Common myeloid progenitor, CD34-positive (primary cell): ENCODE data around the gene FAM120C.

Experiments used
- CTCF ChIA-PET: fragments of 350-600 bp; sonication (Branson Sonifier 250); formaldehyde crosslinking; loops from one replicate; lab custom pipeline; 2021; ENCODE audit warnings: antibody characterized with exemption; lab: Charles Lee
- POLR2A ChIA-PET: fragments of 350-600 bp; sonication (Branson Sonifier 250); formaldehyde crosslinking; loops from one replicate; lab custom pipeline; 2021; ENCODE audit warnings: antibody characterized with exemption; lab: Charles Lee
- DNase-seq, 3 donors: peaks; one replicate each; pipeline versions ENCODE4 v3.0.0 to v3.0.0-alpha.2; 2013
- H3K27ac ChIP-seq, 2 experiments: 1 replicate in 1 of 2; 2 replicates in 1 of 2; pipeline ENCODE4 v1.7.0; 2013; ENCODE audit warnings: inconsistent platforms in 2 of 2, low read length in 2 of 2, mild to moderate bottlenecking in 2 of 2, low read depth in 1 of 2, moderate library complexity in 1 of 2; ENCODE audit not compliant: severe bottlenecking in 2 of 2, insufficient read depth in 1 of 2, poor library complexity in 1 of 2
- H3K27me3 ChIP-seq, 5 experiments: replicated peaks in 2 of 5; 1 replicate in 3 of 5; 2 replicates in 2 of 5; pipeline versions ENCODE4 v1.6.1 to v1.7.0; 2013; ENCODE audit warnings: low read length in 4 of 5, mild to moderate bottlenecking in 2 of 5, moderate library complexity in 2 of 5, inconsistent platforms in 1 of 5; ENCODE audit not compliant: insufficient read depth in 5 of 5, control insufficient read depth in 4 of 5
- H3K36me3 ChIP-seq, 4 experiments: 1 replicate in 2 of 4; 2 replicates in 2 of 4; pipeline versions ENCODE4 v1.6.1 to v1.7.0; 2013; ENCODE audit warnings: low read length in 3 of 4, control low read depth in 1 of 4, mild to moderate bottlenecking in 1 of 4; ENCODE audit not compliant: control insufficient read depth in 4 of 4, insufficient read depth in 4 of 4
- H3K4me1 ChIP-seq, 4 experiments: 1 replicate in 3 of 4; 2 replicates in 1 of 4; pipeline versions ENCODE4 v1.6.1 to v1.7.1; 2013; ENCODE audit warnings: low read length in 3 of 4, mild to moderate bottlenecking in 3 of 4, control low read depth in 1 of 4, inconsistent platforms in 1 of 4, moderate library complexity in 1 of 4; ENCODE audit not compliant: control insufficient read depth in 4 of 4, insufficient read depth in 4 of 4; ENCODE audit errors: control extremely low read depth in 1 of 4
- H3K4me3 ChIP-seq, 7 experiments: 1 replicate in 4 of 7; 2 replicates in 3 of 7; pipeline versions ENCODE4 v1.5.1 to v1.7.0; 2013; ENCODE audit warnings: mild to moderate bottlenecking in 7 of 7, low read length in 6 of 7, moderate library complexity in 6 of 7, inconsistent platforms in 2 of 7, low read depth in 2 of 7, control low read depth in 1 of 7; ENCODE audit not compliant: insufficient read depth in 4 of 7, control insufficient read depth in 1 of 7; ENCODE audit errors: extremely low read depth in 1 of 7
- H3K9me3 ChIP-seq, 5 experiments: 1 replicate in 4 of 5; 2 replicates in 1 of 5; pipeline versions ENCODE4 v1.6.1 to v1.7.1; 2013; ENCODE audit warnings: low read length in 4 of 5, mild to moderate bottlenecking in 2 of 5, inconsistent platforms in 1 of 5, low read depth in 1 of 5, moderate library complexity in 1 of 5; ENCODE audit not compliant: control insufficient read depth in 4 of 5, insufficient read depth in 2 of 5; ENCODE audit errors: control extremely low read depth in 1 of 5
- WGBS: methylation state at CpG from one replicate; pipeline ENCODE4 v1.1.5; 2013; ENCODE audit not compliant: insufficient coverage; 5-methylcytosine and 5-hydroxymethylcytosine counted together

FAM120C gene

GRCh38 chrX:54178100-54178940 lies 4.7 kb downstream of the FAM120C start:
- peak in 2 of 3 donors; percentile 4 to 6 for DNase-seq
- POLR2A ChIA-PET, result interaction anchor here (0.8 kb wide), 1 partner anchor 83 kb away, joined by 3 read pairs; no protein-coding TSS in a partner anchor
- Histone ChIP-seq H3K36me3 (peaks cover 0 to 17% (median 4%) of the 10 kb centered on the region in 4 experiments), H3K27ac (no peak overlapping the region), H3K4me1 (peaks cover 4 to 24% (median 12%) of the 10 kb centered on the region in 4 experiments), H3K27me3 (no peaks in the 10 kb centered on the region), H3K4me3 (no peak overlapping the region), H3K9me3 (no peaks in the 10 kb centered on the region)
- CTCF ChIA-PET, result no interaction called here
- 37% methylated on average over 2 of the region's 5 CpGs for WGBS

- H3K36me3 ChIP-seq, result peaks cover 0 to 17% (median 4%) of the 10 kb centered on the region in 4 experiments
- no peak overlapping the region for H3K4me3 ChIP-seq
- H3K9me3 ChIP-seq, result no peaks in the 10 kb centered on the region
- peaks cover 4 to 22% (median 12%) of the 10 kb centered on the region in 4 experiments for H3K4me1 ChIP-seq
- no peak for DNase-seq
- no peak overlapping the region for H3K27ac ChIP-seq
- 67% methylated on average over 2 of the region's 3 CpGs for WGBS
- ChIA-PET POLR2A (no interaction called here), CTCF (no interaction called here)
- no peaks in the 10 kb centered on the region for H3K27me3 ChIP-seq
Observed at GRCh38 chrX:54177306-54177705, 5.7 kb downstream of the FAM120C start.

GRCh38 chrX:54173791-54174190 lies 9.3 kb downstream of the FAM120C start:
- Histone ChIP-seq H3K27ac (no peak overlapping the region), H3K4me3 (no peak overlapping the region), H3K36me3 (peaks cover 0 to 17% (median 4%) of the 10 kb centered on the region in 4 experiments), H3K9me3 (no peaks in the 10 kb centered on the region), H3K4me1 (peaks cover 0 to 4% (median 0%) of the 10 kb centered on the region in 4 experiments), H3K27me3 (no peaks in the 10 kb centered on the region)
- WGBS, result 83% methylated on average over 3 of the region's 3 CpGs
- CTCF ChIA-PET, result no interaction called here
- no peak for DNase-seq
- POLR2A ChIA-PET, result no interaction called here

- ChIA-PET CTCF (no interaction called here), POLR2A (no interaction called here)
- no peak overlapping the region for H3K4me3 ChIP-seq
- no CpG with 5 or more reads among the region's 3 CpGs for WGBS
- peaks cover 0 to 14% (median 4%) of the 10 kb centered on the region in 4 experiments for H3K36me3 ChIP-seq
- H3K4me1 ChIP-seq, result no peaks in the 10 kb centered on the region
- no peak for DNase-seq
- no peaks in the 10 kb centered on the region for H3K27me3 ChIP-seq
- H3K27ac ChIP-seq, result no peak overlapping the region
- no peaks in the 10 kb centered on the region for H3K9me3 ChIP-seq
Observed at GRCh38 chrX:54172455-54172854, 10.6 kb downstream of the FAM120C start.

GRCh38 chrX:54171527-54172250 lies 11.4 kb downstream of the FAM120C start:
- DNase-seq, result no peak
- Histone ChIP-seq H3K4me3 (no peak overlapping the region), H3K27me3 (no peaks in the 10 kb centered on the region), H3K4me1 (no peaks in the 10 kb centered on the region), H3K9me3 (no peaks in the 10 kb centered on the region), H3K27ac (no peak overlapping the region), H3K36me3 (peaks cover 0 to 8% (median 4%) of the 10 kb centered on the region in 4 experiments)
- WGBS, result 96% methylated on average over 4 of the region's 4 CpGs
- ChIA-PET POLR2A (no interaction called here), CTCF (interaction anchor here (1.3 kb wide), 1 partner anchor 129 kb away, joined by 3 read pairs; no protein-coding TSS in a partner anchor)

GRCh38 chrX:54171091-54171490 lies 12.0 kb downstream of the FAM120C start:
- no peak overlapping the region for H3K27ac ChIP-seq
- H3K4me3 ChIP-seq, result no peak overlapping the region
- H3K9me3 ChIP-seq, result no peaks in the 10 kb centered on the region
- ChIA-PET POLR2A (no interaction called here), CTCF (interaction anchor here (1.3 kb wide), 1 partner anchor 129 kb away, joined by 3 read pairs; no protein-coding TSS in a partner anchor)
- H3K4me1 ChIP-seq, result no peaks in the 10 kb centered on the region
- DNase-seq, result no peak
- no peaks in the 10 kb centered on the region for H3K27me3 ChIP-seq
- peaks cover 0 to 8% (median 4%) of the 10 kb centered on the region in 4 experiments for H3K36me3 ChIP-seq

GRCh38 chrX:54166915-54167314 lies 16.1 kb downstream of the FAM120C start:
- ChIA-PET POLR2A (no interaction called here), CTCF (no interaction called here)
- Histone ChIP-seq H3K36me3 (no peaks in the 10 kb centered on the region), H3K27ac (no peak overlapping the region), H3K27me3 (no peaks in the 10 kb centered on the region), H3K4me3 (no peak overlapping the region), H3K9me3 (no peaks in the 10 kb centered on the region), H3K4me1 (no peaks in the 10 kb centered on the region)
- 60% methylated on average over 2 of the region's 4 CpGs for WGBS
- DNase-seq, result no peak
